Stimulated activated CD8-positive, alpha-beta memory T cell treated with anti-CD3 and anti-CD28 coated beads, Interleukin-7, amount 100 ng/mL, for 1 hour (primary cell): Measurements from ENCODE around the gene SPON2.
A peak's percentile ranks its signal among the peaks of the same experiment; 100 is the strongest.
"Not testable (repeated sequence)": the region's sequence is repeated elsewhere in the genome, so short reads cannot be mapped to it uniquely, and the experiment has no call there.

Experiments used
- DNase-seq, 2 donors: peaks; one replicate each; pipeline ENCODE4 v3.0.0-alpha.2; 2020; ENCODE audit warnings: low read depth in 2 of 2

Gene SPON2

DNA sequence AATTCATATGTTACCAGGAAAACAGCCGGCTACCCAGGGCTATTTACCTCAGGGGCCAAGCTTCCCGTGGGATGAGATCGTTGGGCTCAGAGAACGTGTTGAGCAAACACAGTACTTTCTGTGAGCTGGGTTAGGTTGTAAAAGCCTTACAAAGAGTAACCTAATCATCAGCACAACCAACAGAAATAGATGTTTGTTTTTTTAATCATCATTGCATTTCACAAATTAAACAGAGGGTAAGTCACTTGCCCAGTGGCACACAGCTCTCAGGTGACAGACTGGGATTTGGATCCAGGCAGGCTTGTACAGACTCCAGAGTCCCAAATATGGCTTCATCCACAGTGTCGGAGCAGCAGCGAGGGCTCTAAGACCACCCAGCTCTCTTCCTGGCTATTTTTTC lies 20.1 kb downstream of the SPON2 start:
- no peak for DNase-seq

DNA sequence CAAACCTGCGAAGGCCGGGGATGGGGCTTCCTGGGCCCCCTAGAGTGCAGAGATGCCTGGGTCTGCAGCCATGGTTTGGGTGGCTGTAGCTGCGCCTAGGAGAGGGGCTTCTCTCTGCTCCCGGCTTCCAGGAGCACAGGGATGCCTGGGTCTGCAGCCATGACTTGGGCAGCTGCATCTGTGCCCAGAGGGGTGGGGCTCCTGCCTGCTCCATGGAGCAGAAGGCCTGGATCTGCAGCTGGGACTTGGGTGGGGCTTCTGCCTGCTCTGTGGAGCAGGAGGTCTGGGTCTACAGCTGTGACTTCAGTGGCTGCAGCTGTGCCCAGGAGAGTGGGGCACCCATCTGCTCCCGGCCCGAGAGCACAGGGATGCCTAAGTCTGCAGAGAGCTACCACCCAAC lies 20.8 kb downstream of the SPON2 start:
- no peak for DNase-seq

DNA sequence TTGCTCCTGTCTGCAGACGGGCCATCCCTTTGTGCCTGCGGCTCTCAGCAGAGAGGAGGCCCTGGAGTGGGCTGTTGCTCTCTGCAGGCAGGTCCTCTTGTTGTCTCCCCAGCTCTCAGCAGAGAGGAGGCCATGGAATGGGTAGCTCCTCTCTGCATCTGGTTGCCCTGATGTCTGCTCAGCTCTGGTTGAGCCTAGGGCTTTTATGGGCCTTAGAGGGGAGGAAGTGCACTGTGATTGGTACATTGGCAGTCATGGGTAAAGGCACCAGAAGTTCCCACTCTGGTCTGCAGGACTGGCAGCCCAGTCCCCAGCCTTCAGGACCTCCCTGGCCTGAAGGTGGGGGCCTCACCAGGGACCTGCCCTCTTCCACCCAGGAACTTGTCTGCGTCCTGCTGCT lies 21.5 kb downstream of the SPON2 start:
- no peak for DNase-seq

DNA sequence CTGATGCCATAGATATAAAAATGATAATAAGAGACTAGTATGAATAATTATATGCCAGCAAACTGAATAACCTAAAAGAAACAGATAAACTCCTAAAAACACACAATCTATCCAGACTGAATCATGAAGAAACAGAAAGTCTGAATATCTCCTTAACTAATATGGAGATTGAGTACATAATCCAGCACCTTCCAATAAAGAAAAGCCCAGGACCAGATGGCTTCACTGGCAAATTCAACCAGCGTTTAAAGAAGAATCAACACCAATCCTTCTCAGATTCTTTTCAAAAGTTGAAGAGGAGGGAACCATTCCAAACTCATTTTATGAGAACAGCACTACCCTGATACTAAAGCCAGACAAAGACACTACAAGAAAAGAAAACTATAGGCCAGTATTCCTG lies 32.5 kb downstream of the SPON2 start:
- no peak for DNase-seq

DNA sequence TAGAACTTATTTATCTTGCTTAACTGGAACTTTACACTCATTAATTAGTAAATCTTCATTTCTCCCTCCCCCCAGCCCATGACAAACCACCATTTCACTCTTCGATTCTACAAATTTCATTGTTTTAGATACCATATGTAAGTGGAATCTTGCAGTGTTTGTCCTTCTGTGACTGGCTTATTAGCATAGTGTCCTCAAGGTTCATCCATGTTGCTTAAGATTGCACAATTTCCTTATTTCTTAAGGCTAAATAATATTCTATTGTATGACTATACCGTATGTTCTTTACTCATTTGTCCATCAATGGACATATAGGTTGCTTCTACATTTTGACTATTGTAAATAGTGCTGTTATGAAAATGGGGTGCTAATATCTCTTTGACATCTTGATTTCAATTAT lies 34.5 kb downstream of the SPON2 start:
- no peak for DNase-seq

DNA sequence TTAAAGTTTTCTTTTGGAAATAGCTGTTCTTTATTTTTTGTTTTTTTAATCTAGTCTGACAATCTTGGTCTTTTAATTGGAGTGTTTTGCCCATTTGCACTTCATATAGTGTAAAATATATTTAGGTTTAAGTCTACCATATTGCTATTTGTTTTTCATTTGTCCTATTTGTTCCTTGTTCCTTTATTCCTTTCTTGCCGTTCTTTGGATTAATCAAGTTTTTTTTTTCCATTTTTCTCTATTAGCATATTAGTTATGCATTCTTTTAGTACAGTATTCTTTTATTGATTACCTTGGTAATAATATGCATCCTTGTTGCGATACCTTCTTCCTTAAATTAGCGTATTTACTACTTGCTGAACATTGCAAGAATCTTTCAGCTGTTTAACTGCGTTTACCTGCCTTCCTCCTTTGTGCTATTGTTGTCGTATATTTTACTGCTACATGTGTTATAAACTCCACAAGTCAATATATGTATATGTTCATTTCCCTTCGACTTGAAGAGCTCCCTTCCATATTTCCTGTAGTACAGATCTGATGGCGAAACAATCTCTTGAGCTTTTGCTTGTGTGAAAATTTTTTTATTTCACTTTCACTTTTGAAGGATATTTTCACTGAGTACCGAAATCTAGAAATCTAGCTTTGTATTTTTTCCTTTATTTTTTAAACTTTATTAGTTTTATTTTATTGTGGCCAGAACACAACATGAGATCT lies 35.2 kb downstream of the SPON2 start:
- DNase-seq, result no peak

DNA sequence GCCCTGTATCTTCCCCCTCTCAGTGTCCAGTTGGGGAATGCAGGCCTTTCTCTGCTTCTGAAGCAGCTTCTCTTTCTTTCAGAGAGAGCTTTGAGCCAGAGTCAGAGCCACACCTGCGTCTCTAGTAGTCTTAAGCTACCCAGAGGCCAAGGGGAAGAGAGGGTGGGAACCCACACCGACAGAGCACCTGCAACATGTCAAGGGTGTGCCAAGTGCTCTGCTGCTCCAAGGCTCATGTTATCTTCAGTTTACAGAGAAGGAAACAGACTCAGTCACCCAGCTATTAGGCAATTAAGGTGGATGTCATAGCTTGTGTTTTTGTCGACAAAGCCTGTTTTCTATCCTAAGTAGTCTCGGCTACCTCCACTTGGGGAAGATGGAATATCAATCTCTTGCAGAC lies 36.3 kb downstream of the SPON2 start:
- DNase-seq, result no peak

DNA sequence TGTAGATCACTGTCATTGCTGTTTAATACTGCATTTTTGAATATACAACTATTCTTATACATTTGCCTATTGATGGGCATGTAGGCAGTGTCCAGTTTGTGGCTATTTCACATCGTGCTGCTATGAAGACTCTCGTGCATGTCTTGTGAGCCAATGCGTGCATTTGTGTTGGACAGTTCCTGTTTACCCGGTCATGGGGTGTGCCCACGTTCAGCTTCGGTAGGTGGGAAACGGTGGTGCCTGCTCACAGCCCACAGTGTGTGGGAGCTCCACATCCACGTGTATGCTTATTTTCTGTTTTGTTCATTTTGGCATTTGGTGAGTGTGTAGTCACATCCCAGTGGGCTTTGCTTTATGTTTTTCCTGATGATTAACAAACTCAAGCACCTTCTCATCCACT lies 39.4 kb downstream of the SPON2 start:
- no peak for DNase-seq

DNA sequence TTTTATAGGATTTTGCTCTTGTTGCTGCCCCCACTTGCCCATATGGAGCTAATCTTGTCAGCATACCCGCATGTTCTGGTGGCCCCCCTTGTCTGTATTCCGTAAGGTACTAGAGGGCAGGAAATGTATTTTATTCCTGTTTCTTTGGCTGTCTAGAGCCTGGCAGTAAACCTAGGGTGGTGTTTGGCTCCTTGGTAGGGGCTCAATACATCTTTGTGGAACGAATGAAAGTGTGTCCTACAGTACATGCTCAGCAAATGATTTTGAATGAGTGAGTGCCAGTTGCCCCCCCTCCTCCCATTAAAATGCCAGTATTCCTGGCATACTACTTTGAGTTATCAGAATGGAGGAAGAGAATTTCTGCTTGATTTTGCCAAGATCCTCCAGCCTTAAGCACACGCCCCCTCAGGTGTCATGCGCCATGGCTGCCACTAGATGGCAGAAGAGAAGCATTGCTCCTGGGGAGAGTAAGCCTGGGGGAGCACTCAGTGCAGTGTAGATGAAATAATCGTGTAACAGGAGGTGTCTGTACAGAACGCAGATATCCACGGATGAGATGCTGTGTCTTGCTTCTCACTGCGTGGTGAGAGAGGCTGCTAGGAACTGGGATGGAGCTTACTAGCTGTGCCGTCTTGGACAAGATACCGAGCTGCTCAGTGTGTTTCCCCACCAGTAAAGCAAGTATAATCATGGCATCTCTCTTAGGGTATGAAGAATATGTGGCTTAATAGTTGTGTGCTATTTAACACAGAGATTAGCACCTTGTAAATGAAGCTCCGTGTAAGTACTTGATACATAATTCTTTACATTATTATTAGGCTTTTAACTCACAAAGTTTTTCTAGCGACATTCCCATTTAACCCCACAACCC lies 41.8 kb downstream of the SPON2 start:
- peak; percentile 55 to 58 for DNase-seq

DNA sequence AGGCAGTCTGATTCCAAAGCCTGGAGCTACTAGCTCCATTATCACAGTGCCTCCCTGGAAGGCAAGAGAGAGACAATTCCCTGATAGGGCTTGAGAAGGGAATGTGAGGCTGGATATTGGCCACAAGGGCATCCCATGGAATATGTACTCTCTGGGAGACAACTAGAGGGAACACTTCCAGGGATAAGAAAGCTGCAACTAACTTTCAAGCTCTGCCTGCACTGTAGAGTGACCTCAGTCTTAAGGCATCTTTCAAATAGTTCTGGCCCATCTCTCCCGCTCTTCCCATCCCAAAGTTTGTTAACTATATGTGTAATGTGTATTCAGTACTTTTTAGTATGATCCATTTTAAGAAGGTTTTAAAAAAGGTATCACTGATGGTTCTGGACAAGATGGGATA lies 45.9 kb downstream of the SPON2 start:
- DNase-seq, result no peak

DNA sequence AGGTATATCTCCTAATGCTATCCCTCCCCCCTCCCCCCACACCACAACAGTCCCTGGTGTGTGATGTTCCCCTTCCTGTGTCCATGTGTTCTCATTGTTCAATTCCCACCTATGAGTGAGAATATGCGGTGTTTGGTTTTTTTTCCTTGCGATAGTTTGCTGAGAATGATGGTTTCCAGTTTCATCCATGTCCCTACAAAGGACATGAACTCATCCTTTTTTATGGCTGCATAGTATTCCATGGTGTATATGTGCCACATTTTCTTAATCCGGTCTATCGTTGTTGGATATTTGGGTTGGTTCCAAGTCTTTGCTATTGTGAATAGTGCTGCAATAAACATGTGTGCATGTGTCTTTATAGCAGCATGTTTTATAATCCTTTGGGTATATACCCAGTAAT lies 46.9 kb downstream of the SPON2 start:
- DNase-seq, result not testable (repeated sequence)

DNA sequence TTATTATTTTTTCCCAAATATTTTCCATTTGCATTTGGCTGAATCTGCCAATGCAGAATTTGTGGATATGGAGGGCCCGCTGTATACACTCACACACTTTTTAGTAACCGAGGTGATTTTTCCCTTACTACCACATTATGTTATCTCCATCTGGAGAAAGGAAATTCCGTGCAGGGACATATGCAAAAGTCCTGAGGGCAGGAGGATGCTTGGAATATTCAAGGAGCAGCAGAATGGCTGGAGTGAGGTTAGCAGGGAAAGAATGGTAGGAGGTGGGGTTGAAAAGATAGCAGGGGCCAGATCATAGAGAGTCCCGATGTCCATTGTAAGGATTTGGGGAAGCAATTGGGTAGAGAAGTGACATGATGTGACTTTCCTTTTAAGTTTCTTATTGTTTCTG lies 47.6 kb downstream of the SPON2 start:
- no peak for DNase-seq

DNA sequence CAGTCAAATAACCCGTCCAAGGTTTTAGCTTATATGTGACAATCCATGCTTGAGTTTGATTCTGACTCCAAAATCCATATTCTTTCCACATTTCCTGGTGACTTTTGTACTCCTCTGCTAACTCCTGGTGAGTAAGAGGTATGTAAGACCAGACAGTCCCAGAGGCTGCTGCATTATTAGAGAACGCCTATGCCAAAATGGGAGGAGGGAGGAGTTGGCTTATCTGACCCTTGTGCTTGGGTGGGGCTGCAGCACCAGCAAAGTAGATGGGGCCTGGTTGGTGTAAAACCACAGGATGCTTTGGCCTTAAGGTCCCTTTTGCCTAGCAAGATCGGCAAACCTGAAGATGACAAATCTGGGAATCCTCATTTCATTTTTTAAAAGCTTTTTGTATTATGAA lies 49.9 kb downstream of the SPON2 start:
- DNase-seq, result no peak
